ENCODE measurements around the gene RPS8.

The RPS8 gene

DNA sequence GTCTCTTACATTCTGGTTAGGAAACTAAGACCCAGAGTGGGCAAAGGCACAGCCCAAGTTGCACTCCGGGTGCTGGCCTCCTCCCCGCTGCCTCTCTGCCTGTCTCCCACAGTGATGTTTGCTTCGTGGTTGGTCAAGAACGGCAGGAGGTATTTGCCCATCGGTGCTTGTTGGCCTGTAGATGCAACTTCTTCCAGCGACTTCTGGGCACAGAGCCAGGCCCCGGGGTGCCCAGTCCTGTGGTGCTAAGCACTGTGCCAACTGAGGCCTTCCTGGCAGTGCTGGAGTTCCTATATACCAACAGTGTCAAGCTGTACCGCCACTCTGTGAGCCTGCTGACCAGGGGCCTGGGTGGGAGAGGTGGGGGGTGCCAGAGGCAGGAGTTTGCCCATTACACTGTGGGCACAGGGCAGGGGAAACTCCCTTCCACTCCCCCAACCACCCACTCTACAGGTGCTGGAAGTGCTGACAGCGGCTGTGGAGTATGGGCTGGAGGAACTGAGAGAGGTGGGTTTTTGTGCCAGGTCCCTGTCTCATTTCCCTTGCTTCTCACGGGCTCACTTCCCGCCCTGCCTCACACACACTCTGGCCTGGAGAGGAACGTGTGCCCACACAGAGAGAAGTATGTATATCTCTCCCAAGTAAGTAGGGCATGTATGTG lies 34.9 kb downstream of the RPS8 start:
- TF ChIP-seq, protein P1, sequence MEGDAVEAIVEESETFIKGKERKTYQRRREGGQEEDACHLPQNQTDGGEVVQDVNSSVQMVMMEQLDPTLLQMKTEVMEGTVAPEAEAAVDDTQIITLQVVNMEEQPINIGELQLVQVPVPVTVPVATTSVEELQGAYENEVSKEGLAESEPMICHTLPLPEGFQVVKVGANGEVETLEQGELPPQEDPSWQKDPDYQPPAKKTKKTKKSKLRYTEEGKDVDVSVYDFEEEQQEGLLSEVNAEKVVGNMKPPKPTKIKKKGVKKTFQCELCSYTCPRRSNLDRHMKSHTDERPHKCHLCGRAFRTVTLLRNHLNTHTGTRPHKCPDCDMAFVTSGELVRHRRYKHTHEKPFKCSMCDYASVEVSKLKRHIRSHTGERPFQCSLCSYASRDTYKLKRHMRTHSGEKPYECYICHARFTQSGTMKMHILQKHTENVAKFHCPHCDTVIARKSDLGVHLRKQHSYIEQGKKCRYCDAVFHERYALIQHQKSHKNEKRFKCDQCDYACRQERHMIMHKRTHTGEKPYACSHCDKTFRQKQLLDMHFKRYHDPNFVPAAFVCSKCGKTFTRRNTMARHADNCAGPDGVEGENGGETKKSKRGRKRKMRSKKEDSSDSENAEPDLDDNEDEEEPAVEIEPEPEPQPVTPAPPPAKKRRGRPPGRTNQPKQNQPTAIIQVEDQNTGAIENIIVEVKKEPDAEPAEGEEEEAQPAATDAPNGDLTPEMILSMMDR (IDR thresholded peaks at IDR 0.05), result no peak

DNA sequence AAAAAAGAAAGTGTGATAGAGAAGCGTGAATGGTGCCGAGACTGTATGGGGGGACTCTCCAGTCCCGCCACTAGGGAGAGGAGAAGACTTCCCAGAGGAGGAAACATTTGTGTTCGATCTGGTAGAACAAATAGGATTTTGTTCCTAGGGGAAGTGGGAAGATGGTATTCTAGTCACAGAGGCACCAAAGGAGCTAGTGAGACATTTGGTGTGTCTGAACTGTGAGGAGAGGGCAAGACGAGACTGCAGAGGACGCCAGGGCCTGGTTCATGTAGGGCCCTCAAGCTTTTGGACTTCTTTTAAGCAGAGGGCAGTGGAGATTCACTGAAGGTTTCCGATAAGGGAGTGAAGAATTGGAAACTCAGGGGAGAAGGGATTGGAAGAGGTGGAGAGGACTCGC lies 35.9 kb downstream of the RPS8 start:
- TF ChIP-seq, protein P1 (IDR thresholded peaks at IDR 0.05), result no peak

DNA sequence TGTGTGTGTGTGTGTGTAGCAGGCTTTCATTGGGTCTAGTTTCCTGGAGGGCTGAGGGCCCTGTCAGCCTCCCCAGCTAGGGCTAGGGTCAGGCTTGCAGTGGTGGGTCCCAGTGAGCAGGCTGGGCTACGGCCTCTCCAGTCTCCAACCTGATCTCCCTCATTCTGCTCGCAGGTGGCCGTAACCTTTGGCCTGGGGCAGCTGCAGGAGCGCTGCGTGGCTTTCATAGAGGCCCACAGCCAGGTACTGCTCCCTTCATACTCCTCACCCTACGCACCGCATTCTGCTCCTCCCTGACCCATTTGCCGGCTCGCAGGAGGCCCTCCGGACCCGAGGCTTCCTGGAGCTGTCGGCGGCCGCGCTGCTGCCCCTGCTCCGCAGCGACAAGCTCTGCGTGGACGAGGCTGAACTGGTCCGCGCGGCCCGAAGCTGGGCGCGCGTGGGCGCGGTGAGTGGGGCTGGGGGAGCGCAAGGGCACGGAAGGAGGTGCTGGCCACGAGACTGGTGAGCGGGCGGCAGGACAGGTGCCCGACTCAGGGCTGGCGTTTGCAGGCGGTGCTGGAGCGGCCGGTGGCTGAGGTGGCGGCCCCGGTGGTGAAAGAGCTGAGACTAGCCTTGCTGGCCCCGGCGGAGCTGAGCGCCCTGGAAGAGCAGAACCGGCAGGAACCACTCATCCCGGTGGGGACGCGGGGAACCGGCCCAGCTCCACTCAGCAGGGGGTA lies 37.6 kb downstream of the RPS8 start:
- TF ChIP-seq, protein P1 (IDR thresholded peaks at IDR 0.05), result no peak

DNA sequence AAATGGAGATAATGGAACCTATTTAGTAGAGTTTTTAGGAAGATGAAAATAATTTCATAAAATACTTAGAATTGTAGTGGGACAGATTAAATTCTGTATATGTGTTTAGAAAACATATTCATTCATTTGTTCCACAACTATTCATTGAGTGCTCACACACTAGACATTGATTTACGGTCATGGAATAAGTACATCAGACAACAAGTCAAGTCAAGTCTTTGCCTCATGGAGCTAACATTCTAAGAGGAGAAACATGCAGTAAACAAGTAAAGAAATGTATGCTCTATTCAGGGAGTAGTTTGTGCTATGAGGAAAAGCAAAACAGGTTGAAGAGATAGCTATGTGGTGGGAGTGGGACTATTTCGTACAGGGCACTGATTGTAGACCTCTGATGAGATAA lies 42.0 kb downstream of the RPS8 start:
- TF ChIP-seq, protein P1 (IDR thresholded peaks at IDR 0.05), result no peak

DNA sequence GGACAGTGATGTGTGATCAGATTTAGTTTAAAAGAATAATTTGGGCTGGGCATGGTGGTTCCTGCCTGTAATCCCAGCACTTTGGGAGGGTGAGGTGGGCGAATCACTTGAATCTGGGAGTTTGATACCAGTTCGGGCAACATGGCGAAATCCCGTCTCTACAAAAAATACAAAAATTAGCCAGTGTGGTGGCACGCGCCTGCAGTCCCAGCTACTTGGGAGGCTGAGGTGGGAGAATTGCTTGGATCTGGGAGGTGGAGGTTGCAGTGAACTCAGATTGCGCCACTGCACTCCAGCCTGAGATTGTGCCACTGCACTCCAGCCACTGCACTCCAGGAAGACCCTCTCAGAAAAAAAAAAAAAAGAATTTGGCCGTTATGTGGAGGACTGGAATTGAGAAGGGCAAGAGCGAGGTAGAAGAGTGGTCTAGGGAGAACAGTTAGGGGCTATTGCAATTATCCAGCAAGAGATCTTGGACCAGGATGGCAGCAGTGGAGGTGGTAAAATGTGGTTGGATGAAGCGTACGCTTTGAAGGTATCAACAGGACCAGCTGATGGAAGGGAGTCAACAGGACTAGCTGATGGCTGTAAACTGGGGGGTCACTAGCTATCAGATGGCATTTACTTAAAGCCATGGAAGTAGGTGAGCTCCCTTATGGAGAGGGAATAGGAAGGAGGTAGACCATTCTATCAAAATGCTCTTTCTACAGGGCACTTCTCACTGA lies 42.6 kb downstream of the RPS8 start:
- TF ChIP-seq, protein P1 (IDR thresholded peaks at IDR 0.05), result no peak

DNA sequence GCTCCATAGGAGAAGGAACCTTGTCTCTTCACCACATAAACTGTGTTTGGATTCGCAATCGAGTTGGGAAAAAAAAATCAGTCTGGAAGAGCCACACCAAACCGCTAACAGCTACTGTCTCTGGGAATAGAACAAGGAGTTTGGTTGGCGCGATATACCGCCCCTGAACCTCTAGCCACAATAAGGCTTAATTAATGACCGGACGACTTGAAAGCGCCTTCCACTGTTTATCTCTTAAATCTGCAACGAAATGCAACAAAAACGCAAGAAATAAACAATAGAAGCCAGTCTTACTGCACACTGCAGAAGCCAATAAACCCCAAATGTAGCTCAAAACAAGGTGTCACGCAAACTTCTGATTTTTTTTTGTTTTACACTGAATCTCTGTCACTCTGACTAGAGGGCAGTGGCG lies 43.9 kb downstream of the RPS8 start:
- TF ChIP-seq, protein P1 (IDR thresholded peaks at IDR 0.05), result peak; percentile 12; the same call in 1 of the 2 replicates

DNA sequence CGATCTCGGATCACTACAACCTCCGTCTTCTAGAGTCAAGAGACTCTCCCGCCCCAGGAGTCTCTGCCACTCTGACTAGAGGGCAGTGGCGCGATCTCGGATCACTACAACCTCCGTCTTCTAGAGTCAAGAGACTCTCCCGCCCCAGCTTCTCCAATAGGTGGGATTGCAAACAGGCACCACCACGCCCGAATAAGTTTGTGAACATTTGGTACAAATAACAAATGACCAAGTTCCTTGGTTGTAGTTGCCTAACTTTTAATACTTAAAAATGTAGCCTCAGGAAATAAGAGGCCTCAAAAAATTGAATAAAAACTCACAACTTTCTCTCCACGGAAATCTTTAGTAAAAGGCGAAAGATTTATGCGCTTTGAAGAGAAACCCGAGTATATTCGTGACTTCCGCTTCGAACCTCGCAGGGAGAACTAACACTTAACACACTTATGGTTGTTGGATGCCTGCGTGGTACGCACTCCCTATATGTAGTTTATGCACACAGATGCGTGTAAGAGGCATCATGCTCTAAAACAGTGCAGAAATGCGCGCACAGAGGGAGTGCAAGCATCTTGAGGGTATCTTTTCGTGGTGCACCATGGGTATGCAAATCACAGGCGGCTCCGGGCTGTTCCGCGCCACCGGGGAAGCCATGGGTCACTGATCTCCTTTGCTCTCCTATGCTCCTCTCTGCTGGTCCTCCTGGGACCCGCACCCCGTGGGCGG lies 44.4 kb downstream of the RPS8 start:
- TF ChIP-seq, protein P1 (IDR thresholded peaks at IDR 0.05), result no peak
